GM12874 (cell line): ENCODE results near the gene MAP3K14.

Experiments used
- TF ChIP-seq, protein P1 (sequence below): IDR thresholded peaks from 2 replicates; pipeline ENCODE4 v1.5.1; 2011; ENCODE audit warnings: low read depth, mild to moderate bottlenecking, control low read depth, low read length, moderate library complexity; ENCODE audit not compliant: insufficient read depth

The MAP3K14 gene

GRCh38 chr17:45225964-45226530 is 90.8 kb downstream of the MAP3K14 start:
- TF ChIP-seq, protein P1, sequence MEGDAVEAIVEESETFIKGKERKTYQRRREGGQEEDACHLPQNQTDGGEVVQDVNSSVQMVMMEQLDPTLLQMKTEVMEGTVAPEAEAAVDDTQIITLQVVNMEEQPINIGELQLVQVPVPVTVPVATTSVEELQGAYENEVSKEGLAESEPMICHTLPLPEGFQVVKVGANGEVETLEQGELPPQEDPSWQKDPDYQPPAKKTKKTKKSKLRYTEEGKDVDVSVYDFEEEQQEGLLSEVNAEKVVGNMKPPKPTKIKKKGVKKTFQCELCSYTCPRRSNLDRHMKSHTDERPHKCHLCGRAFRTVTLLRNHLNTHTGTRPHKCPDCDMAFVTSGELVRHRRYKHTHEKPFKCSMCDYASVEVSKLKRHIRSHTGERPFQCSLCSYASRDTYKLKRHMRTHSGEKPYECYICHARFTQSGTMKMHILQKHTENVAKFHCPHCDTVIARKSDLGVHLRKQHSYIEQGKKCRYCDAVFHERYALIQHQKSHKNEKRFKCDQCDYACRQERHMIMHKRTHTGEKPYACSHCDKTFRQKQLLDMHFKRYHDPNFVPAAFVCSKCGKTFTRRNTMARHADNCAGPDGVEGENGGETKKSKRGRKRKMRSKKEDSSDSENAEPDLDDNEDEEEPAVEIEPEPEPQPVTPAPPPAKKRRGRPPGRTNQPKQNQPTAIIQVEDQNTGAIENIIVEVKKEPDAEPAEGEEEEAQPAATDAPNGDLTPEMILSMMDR, result no peak

DNA sequence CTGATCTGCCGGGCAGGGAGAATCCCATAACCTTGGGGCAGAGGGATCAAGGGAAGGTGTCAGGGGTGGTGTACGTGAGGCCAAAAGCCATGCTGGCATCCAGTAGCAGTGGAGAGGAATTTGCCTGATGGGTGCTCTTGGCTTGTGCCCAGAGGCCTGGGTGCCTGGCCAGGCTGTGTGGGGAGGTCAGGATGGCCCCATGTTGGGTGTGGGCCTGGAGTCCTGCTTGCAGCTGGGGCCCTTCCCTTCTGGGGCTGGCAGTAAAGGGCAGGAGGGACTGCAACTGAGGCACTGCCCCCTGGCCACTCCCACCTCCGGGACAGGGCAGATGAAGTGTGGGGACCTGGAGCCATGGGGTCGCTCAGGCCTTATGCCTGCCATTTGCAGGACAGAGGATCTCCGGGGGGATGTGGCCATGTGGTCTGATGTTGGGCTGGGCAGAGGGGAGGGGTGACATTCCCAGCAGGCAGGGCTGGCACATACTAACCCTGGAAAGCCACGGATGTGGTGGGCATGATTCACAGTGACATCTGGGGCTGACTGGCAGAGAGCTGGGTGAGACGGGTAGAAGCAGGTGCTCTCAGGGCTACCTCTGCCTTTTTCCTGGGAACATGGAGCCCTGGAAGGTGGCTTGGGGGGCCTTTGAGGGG is 91.6 kb downstream of the MAP3K14 start:
- TF ChIP-seq, protein P1, result no peak

- TF ChIP-seq, protein P1, result no peak
Observed at GRCh38 chr17:45224671-45225050, 92.2 kb downstream of the MAP3K14 start.

GRCh38 chr17:45223539-45224528 is 93.0 kb downstream of the MAP3K14 start:
- TF ChIP-seq, protein P1, result peak; percentile 37; the same call in 1 of the 2 replicates

GRCh38 chr17:45222996-45223538 is 93.8 kb downstream of the MAP3K14 start:
- TF ChIP-seq, protein P1, result no peak

GRCh38 chr17:45222289-45222995 is 94.4 kb downstream of the MAP3K14 start:
- TF ChIP-seq, protein P1, result no peak
